Psoas muscle (tissue), 8 donors: Measurements from ENCODE around the gene OR5W2. TPM values are rescaled to one million over a fixed set of nuclear protein-coding genes. Genes with fewer than 3 reads are reported as not detected.
"Not testable (repeated sequence)": the region's sequence is repeated elsewhere in the genome, so short reads cannot be mapped to it uniquely, and the experiment has no call there.

Experiments
- ATAC-seq, 4 donors: fragments of 200-7000 bp; cut with Tn5 transposase; one replicate each; pipeline ENCODE4 v1.9.1; 2020; ENCODE audit warnings: moderate library complexity in 3 of 4, mild to moderate bottlenecking in 2 of 4
- DNase-seq, 2 donors: peaks; one replicate each; pipeline ENCODE4 v3.0.0-alpha.2; 2020
- H3K27ac ChIP-seq: fragments of 200-600 bp; one replicate; pipeline ENCODE4 v1.8.0; 2022
- H3K27me3 ChIP-seq, 3 donors: fragments of 200-600 bp in 1 of 3; one replicate each; pipeline versions ENCODE4 v1.6.1 to v1.8.0; 2013 to 2022; ENCODE audit warnings: low read length in 2 of 3, mild to moderate bottlenecking in 2 of 3, moderate library complexity in 1 of 3; ENCODE audit not compliant: insufficient read depth in 3 of 3
- H3K36me3 ChIP-seq, 2 donors: fragments of 200-600 bp in 1 of 2; one replicate each; pipeline versions ENCODE4 v1.6.1 to v1.8.0; 2013 to 2022; ENCODE audit warnings: low read depth in 1 of 2, mild to moderate bottlenecking in 1 of 2, moderate library complexity in 1 of 2; ENCODE audit not compliant: insufficient read depth in 1 of 2
- H3K4me1 ChIP-seq: fragments of 200-600 bp; one replicate; pipeline ENCODE4 v1.8.0; 2022
- H3K4me3 ChIP-seq: fragments of 200-600 bp; one replicate; pipeline ENCODE4 v1.8.0; 2022; ENCODE audit warnings: mild to moderate bottlenecking
- H3K9me3 ChIP-seq: fragments of 200-600 bp; one replicate; pipeline ENCODE4 v1.8.0; 2022
- CTCF ChIP-seq: fragments of 200-600 bp; IDR thresholded peaks from one replicate; pipeline ENCODE4 v1.8.0; 2022; ENCODE audit warnings: antibody characterized with exemption
- WGBS, 3 donors: extraction: QIAGEN DNeasy Blood & Tissue Kit; methylation state at CpG; one replicate each; pipeline versions ENCODE4 v1.1.6 to v1.1.7; 2013; 5-methylcytosine and 5-hydroxymethylcytosine counted together
- intact Hi-C, 2 donors: fragments of 100-400 bp; cut with DNase I; formaldehyde crosslinking; loops; one replicate each; pipeline versions ENCODE4 v1.11.0 to v1.14.2; 2022
- polyA plus RNA-seq, 3 donors: library from polyadenylated mRNA; stranded (reverse); fragments of 200-250 nt; gene quantifications; one replicate each; pipeline ENCODE4 v1.2.3, GENCODE V29; 2013
- total RNA-seq, 4 donors: library from RNA; stranded (reverse); fragmentation: NEBNext Ultra II Directional in 2 of 4; extraction: Animal tissue kit (Norgen Biotek cat#: 25700) in 2 of 4; gene quantifications; one replicate each; pipeline versions ENCODE4 v1.2.1 to v1.2.4, GENCODE V29; 2021 to 2023
- donor health status: healthy with polysubstance abuse.
- donor health status: DM: no; HTN: no; CAD: no; lungs with moderate emphysema.
- donor health status: Bipolar disorder and iron deficiency.
- donor health status: healthy.
- donor health status: DM: yes; HTN: yes; CAD: no.
- donor health status: DM: no; HTN: no; CAD: no.
- donor health status: DM: no; HTN: no; CAD: no.
- donor health status: DM: yes; HTN: yes; CAD: no.

Gene OR5W2
- total and polyA plus RNA-seq, 7 donors, result not detected

- Histone ChIP-seq H3K4me1 (no peaks in the 10 kb centered on the region), H3K9me3 (no peaks in the 10 kb centered on the region), H3K27me3 (no peaks in the 10 kb centered on the region), H3K36me3 (no peaks in the 10 kb centered on the region), H3K27ac (no peak overlapping the region), H3K4me3 (no peak overlapping the region)
- DNase-seq (no peak), ATAC-seq (no peak)
- intact Hi-C loops, result no loop called here
- no peak for TF ChIP-seq CTCF
- 71 to 82% (median 72%) methylated on average over 5 of the region's 5 CpGs for WGBS, 3 donors
These were observed 6.2 kb upstream of the OR5W2 start for GRCh38 chr11:55920537-55920936.

- Histone ChIP-seq H3K36me3 (no peaks in the 10 kb centered on the region), H3K4me3 (no peak overlapping the region), H3K9me3 (no peaks in the 10 kb centered on the region), H3K4me1 (no peaks in the 10 kb centered on the region), H3K27ac (no peak overlapping the region), H3K27me3 (no peaks in the 10 kb centered on the region)
- DNase-seq (no peak), ATAC-seq (no peak)
- intact Hi-C loops, result no loop called here
- no peak for TF ChIP-seq CTCF
- WGBS, 3 donors, result 18 to 34% (median 22%) methylated on average over 2 of the region's 2 CpGs
These were observed 12.1 kb downstream of the OR5W2 start for GRCh38 chr11:55902308-55902707.

DNA sequence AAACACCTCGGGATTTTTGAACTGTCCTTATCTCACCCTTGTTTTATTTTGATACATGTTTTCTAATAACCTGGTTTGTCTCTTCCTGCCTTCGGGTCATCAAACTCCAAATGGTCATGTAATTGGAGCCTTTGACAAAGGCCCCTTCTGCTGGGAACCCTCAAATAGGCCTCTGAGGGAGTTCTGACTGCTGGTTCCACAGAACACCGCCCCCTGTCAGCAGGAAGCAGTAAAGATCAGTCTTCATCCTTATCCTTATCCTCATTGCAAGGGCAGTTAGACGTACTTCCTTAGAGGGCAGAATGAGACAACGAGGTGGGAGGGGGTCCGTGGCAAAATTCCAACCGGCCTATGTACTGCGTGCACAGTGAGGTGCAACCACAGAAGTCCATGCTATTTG lies 19.2 kb downstream of the OR5W2 start:
- no peak overlapping the region for H3K27ac ChIP-seq
- intact Hi-C loops, result no loop called here
- no peaks in the 10 kb centered on the region for H3K4me1 ChIP-seq
- no peaks in the 10 kb centered on the region for H3K9me3 ChIP-seq
- H3K36me3 ChIP-seq, result no peaks in the 10 kb centered on the region
- DNase-seq (no peak), ATAC-seq (no peak)
- H3K27me3 ChIP-seq, result no peaks in the 10 kb centered on the region
- TF ChIP-seq CTCF, result no peak
- no peak overlapping the region for H3K4me3 ChIP-seq
- 52 to 62% (median 59%) methylated on average over 8 of the region's 8 CpGs for WGBS, 3 donors

DNA sequence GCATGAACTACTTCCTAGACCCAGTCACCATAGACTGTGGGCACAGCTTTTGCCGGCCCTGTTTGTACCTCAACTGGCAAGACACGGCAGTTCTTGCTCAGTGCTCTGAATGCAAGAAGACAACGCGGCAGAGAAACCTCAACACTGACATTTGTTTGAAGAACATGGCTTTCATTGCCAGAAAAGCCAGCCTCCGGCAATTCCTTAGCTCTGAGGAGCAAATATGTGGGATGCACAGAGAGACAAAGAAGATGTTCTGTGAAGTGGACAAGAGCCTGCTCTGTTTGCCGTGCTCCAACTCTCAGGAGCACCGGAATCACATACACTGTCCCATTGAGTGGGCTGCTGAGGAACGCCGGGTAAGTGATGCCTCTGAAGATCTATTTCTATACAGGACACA lies 28.9 kb downstream of the OR5W2 start:
- H3K4me3 ChIP-seq, result not testable (repeated sequence)
- 86 to 87% (median 87%) methylated on average over 9 of the region's 9 CpGs for WGBS, 3 donors

DNA sequence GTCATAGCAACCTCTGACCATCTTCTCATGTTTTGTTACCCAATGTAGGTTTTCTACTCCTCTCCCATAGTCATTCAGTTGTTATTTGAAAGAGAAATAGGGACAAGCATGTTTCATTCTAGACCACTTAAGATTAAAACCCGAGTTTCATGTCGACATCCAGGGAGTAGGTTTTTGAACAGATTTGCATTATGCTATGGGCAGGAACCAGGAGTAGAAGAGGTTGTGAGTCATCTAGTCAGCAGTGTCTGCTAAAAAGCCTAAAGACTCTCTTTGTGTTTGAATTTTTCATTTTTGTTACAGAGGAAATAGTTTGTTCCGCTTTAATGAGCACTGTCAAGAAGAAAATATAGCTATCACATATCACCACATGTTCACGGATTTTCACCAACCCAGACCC lies 29.4 kb downstream of the OR5W2 start:
- ATAC-seq, H3K27me3 ChIP-seq, H3K36me3 ChIP-seq, H3K4me3 ChIP-seq, DNase-seq, H3K9me3 ChIP-seq, H3K4me1 ChIP-seq, H3K27ac ChIP-seq, intact Hi-C loops: not testable (repeated sequence)
- WGBS, 3 donors, result 80 to 85% (median 84%) methylated on average over 4 of the region's 4 CpGs

More for the DNA sequence above, 28.9 kb downstream of the OR5W2 start:
- intact Hi-C loops, H3K27me3 ChIP-seq, ATAC-seq, H3K9me3 ChIP-seq, DNase-seq, H3K4me1 ChIP-seq, H3K36me3 ChIP-seq, H3K27ac ChIP-seq: not testable (repeated sequence)

DNA sequence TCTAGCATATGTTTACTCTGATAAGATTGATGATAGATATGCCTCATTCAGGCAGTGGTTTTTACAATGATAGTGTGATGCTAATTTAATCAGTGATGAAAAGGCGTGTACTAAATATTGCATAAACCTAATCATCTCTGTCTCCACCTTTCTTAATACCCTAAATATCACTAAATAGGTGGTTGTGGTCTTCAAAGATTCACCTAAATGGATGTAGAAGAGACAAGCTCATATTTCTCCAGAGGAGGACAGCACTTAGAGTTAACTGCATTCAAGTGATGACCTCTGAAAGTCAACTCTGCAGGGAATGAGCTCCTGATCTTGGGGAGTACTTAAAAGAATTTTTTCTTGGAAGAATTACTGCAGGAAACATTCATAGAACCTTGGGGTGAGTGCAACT lies 31.4 kb downstream of the OR5W2 start, which contains the start of gene TRIM51:
Gene TRIM51 (plus strand): TSS at position 301 of the 400 bp plus-strand sequence. CDS start 2,132 bp downstream, outside the sequence.
- WGBS, 3 donors, result 60 to 77% (median 62%) methylated on average over 1 of the region's 1 CpG
- H3K9me3 ChIP-seq, intact Hi-C loops: not testable (repeated sequence)

DNA sequence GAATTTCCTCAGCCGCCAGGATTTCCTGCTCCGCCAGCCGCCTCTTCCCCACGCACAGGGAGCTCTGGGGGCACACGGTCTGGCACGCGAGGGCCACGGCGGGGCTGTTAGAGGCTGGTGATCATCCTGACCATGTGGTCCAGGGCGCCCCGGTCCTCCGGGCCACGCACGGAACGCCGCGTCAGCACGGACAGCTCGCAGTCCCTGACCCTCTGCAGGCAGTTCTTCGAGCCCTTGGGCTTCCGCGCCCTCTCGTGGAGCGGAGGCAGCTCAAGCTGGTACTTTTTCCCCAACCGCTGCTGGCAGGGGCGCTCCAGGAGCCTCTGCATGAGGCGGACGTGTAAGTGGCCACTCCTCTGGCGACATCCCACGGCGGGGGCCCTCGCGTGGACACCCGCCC lies 41.2 kb downstream of the OR5W2 start:
- peak in 1 of 2 donors; percentile 42 for DNase-seq
- intact Hi-C loops, H3K36me3 ChIP-seq, H3K4me1 ChIP-seq, ATAC-seq, H3K4me3 ChIP-seq, H3K9me3 ChIP-seq, H3K27me3 ChIP-seq, H3K27ac ChIP-seq: not testable (repeated sequence)
- 15 to 31% (median 25%) methylated on average over 28 to 34 of the region's 34 CpGs for WGBS, 3 donors

More for the DNA sequence above, 31.4 kb downstream of the OR5W2 start, which contains the start of gene TRIM51:
- not testable (repeated sequence) for ATAC-seq, H3K4me1 ChIP-seq, H3K27ac ChIP-seq, H3K4me3 ChIP-seq, H3K36me3 ChIP-seq, H3K27me3 ChIP-seq, DNase-seq

DNA sequence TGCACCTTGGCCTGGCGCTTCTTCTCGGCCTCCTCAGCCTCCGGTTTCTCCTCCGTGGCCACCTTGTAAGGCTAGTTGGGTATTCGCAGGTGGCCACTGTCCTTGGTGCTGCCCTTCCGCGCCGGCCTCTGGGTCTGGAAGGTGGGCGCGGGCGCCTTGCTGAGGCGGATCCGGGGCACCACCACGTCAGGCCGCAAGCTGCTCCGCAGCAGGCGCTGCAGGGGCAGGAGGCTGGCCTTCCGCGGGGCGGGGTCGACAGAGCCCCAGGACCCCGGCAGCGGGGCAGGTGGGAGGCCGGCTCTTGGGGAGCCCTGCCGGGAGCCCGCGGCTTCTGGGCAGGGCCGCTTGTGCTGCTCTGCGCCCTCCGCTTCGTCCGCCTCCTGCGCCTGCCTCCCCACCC lies 41.7 kb downstream of the OR5W2 start:
- H3K4me1 ChIP-seq, H3K9me3 ChIP-seq, H3K36me3 ChIP-seq, H3K27ac ChIP-seq, H3K27me3 ChIP-seq, intact Hi-C loops, ATAC-seq, H3K4me3 ChIP-seq, DNase-seq: not testable (repeated sequence)
- WGBS, 3 donors, result 12 to 30% (median 19%) methylated on average over 21 to 33 of the region's 33 CpGs

DNA sequence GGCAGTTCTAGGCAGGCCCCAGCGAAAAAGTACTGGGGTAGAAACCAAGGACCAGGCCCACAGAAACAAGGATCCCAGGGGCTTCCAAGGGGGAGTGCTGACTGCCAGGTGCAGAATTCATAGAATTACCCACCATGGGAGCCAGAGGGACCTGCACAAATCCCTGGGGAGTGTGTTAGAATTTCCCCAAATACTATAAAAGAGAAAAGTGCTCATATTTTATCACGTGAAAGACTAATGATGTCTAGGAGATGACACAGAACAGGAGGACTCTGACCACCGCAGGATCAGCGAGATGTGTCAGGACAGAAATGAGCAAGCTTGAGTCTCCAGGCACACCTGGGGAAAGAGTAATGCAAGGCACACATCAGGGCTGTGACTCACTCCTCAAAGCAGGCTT lies 47.0 kb downstream of the OR5W2 start:
- H3K36me3 ChIP-seq, H3K27ac ChIP-seq, intact Hi-C loops, H3K9me3 ChIP-seq, H3K4me1 ChIP-seq, H3K4me3 ChIP-seq, ATAC-seq, H3K27me3 ChIP-seq, DNase-seq: not testable (repeated sequence)
- WGBS, 3 donors, result 82 to 87% (median 82%) methylated on average over 4 of the region's 4 CpGs
